ENCODE results near the gene CYSRT1.

- no peak for TF ChIP-seq GATA2 (IDR thresholded peaks at IDR 0.05; ENCODE audit: low read depth, low read length)
- no peak for TF ChIP-seq GATA3 (IDR thresholded peaks at IDR 0.05; ENCODE audit: low read depth, low read length)
Measured at GRCh38 chr9:137252555-137253506, 27.9 kb downstream of the CYSRT1 start.

Measured in SH-SY5Y (cell line).